HEK293 (cell line): ENCODE results near the gene TENT4A.
A peak's percentile ranks its signal among the peaks of the same experiment; 100 is the strongest.

Experiments
- MZF1 ChIP-seq: fragments of 450-650 bp; formaldehyde crosslinking; IDR thresholded peaks from 2 replicates; pipeline ENCODE4 v1.5.1; 2017; ENCODE audit warnings: missing biosample characterization, missing genetic modification characterization, borderline replicate concordance
- PRDM10 ChIP-seq: fragments of 450-650 bp; formaldehyde crosslinking; IDR thresholded peaks from 2 replicates; pipeline ENCODE4 v1.5.1; 2016; ENCODE audit warnings: missing biosample characterization, missing genetic modification characterization
- REST ChIP-seq: fragments of 450-650 bp; formaldehyde crosslinking; IDR thresholded peaks from 2 replicates; pipeline ENCODE4 v1.5.1; 2016; ENCODE audit warnings: missing biosample characterization, missing genetic modification characterization
- WT1 ChIP-seq: fragments of 450-650 bp; formaldehyde crosslinking; IDR thresholded peaks from 2 replicates; pipeline ENCODE4 v1.5.1; 2016; ENCODE audit warnings: missing biosample characterization, missing genetic modification characterization
- ZBTB11 ChIP-seq: fragments of 450-650 bp; formaldehyde crosslinking; conservative IDR thresholded peaks from 2 replicates; pipeline ENCODE4 v1.5.1; 2016; ENCODE audit warnings: low read depth, missing biosample characterization, missing genetic modification characterization
- ZBTB44 ChIP-seq: fragments of 450-650 bp; IDR thresholded peaks from 2 replicates; pipeline ENCODE4 v1.5.1; 2018; ENCODE audit warnings: missing biosample characterization, mild to moderate bottlenecking, missing genetic modification characterization
- ZFP41 ChIP-seq: fragments of 450-650 bp; formaldehyde crosslinking; IDR thresholded peaks from 2 replicates; pipeline ENCODE4 v1.5.1; 2016; ENCODE audit warnings: missing biosample characterization, missing genetic modification characterization, borderline replicate concordance
- ZFP69B ChIP-seq: fragments of 450-650 bp; formaldehyde crosslinking; IDR thresholded peaks from 2 replicates; pipeline ENCODE4 v1.5.1; 2016; ENCODE audit warnings: missing biosample characterization, missing genetic modification characterization
- ZNF10 ChIP-seq: fragments of 450-650 bp; formaldehyde crosslinking; IDR thresholded peaks from 2 replicates; pipeline ENCODE4 v1.5.1; 2017; ENCODE audit warnings: missing biosample characterization, missing genetic modification characterization
- ZNF112 ChIP-seq: fragments of 450-650 bp; formaldehyde crosslinking; IDR thresholded peaks from 2 replicates; pipeline ENCODE4 v1.5.0; 2017; ENCODE audit warnings: missing biosample characterization, missing genetic modification characterization
- ZNF114 ChIP-seq: fragments of 450-650 bp; formaldehyde crosslinking; IDR thresholded peaks from 2 replicates; pipeline ENCODE4 v1.5.0; 2017; ENCODE audit warnings: missing biosample characterization, missing genetic modification characterization
- ZNF138 ChIP-seq: fragments of 450-650 bp; formaldehyde crosslinking; IDR thresholded peaks from 2 replicates; pipeline ENCODE4 v1.5.1; 2016; ENCODE audit warnings: missing biosample characterization, missing genetic modification characterization, borderline replicate concordance
- ZNF146 ChIP-seq: fragments of 450-650 bp; formaldehyde crosslinking; IDR thresholded peaks from 2 replicates; pipeline ENCODE4 v1.5.1; 2016; ENCODE audit warnings: missing biosample characterization, missing genetic modification characterization
- ZNF18 ChIP-seq: fragments of 450-650 bp; formaldehyde crosslinking; IDR thresholded peaks from 2 replicates; pipeline ENCODE4 v1.5.1; 2016; ENCODE audit warnings: missing biosample characterization, missing genetic modification characterization
- ZNF202 ChIP-seq: fragments of 450-650 bp; formaldehyde crosslinking; IDR thresholded peaks from 2 replicates; pipeline ENCODE4 v1.5.1; 2016; ENCODE audit warnings: missing biosample characterization, missing genetic modification characterization, borderline replicate concordance
- ZNF324 ChIP-seq: fragments of 450-650 bp; formaldehyde crosslinking; IDR thresholded peaks from 2 replicates; pipeline ENCODE4 v1.5.1; 2016; ENCODE audit warnings: missing biosample characterization, missing genetic modification characterization
- ZNF335 ChIP-seq: fragments of 450-650 bp; formaldehyde crosslinking; conservative IDR thresholded peaks from 2 replicates; pipeline ENCODE4 v1.5.1; 2016; ENCODE audit warnings: missing biosample characterization, missing genetic modification characterization
- ZNF354C ChIP-seq: fragments of 450-650 bp; formaldehyde crosslinking; IDR thresholded peaks from 2 replicates; pipeline ENCODE4 v1.5.1; 2016; ENCODE audit warnings: missing biosample characterization, missing genetic modification characterization, low read depth, borderline replicate concordance
- ZNF449 ChIP-seq: fragments of 450-650 bp; formaldehyde crosslinking; IDR thresholded peaks from 2 replicates; pipeline ENCODE4 v1.5.1; 2017; ENCODE audit warnings: missing biosample characterization, mild to moderate bottlenecking, missing genetic modification characterization, moderate library complexity
- ZNF623 ChIP-seq: fragments of 450-650 bp; formaldehyde crosslinking; IDR thresholded peaks from 2 replicates; pipeline ENCODE4 v1.5.1; 2016; ENCODE audit warnings: missing biosample characterization, missing genetic modification characterization
- ZNF677 ChIP-seq: fragments of 450-650 bp; IDR thresholded peaks from 2 replicates; pipeline ENCODE4 v1.5.0; 2018; ENCODE audit warnings: missing biosample characterization, mild to moderate bottlenecking, missing genetic modification characterization, moderate library complexity
- ZSCAN4 ChIP-seq: fragments of 450-650 bp; formaldehyde crosslinking; IDR thresholded peaks from 2 replicates; pipeline ENCODE4 v1.5.1; 2017; ENCODE audit warnings: missing biosample characterization, missing genetic modification characterization
- ZXDB ChIP-seq: fragments of 450-650 bp; formaldehyde crosslinking; IDR thresholded peaks from 2 replicates; pipeline ENCODE4 v1.5.1; 2016; ENCODE audit warnings: missing biosample characterization, missing genetic modification characterization

The TENT4A gene

GRCh38 chr5:6720561-6720921 is 7.3 kb downstream of the TENT4A start (continued):
- TF ChIP-seq PRDM10 (no peak), ZNF138 (tag by site-specific recombination) (no peak), ZXDB (tag by site-specific recombination) (0 out of 2 replicates have a peak, but pooled peaks have one; percentile 20), ZNF202 (tag by site-specific recombination) (no peak), ZFP41 (tag by site-specific recombination) (no peak), ZNF677 (tag by site-specific recombination) (no peak), ZNF623 (tag by site-specific recombination) (peak; percentile 50), ZNF112 (tag by site-specific recombination) (no peak), ZNF324 (tag by site-specific recombination) (no peak), ZFP69B (tag by site-specific recombination) (no peak), ZNF146 (tag by site-specific recombination) (no peak), REST (0 out of 2 replicates have a peak, but pooled peaks have one; percentile 15), ZNF18 (no peak), ZBTB11 (peak; percentile 33; the same call in 1 of the 2 replicates), ZBTB44 (tag by site-specific recombination) (no peak), ZNF449 (tag by site-specific recombination) (no peak), ZNF114 (tag by site-specific recombination) (no peak), ZNF10 (no peak), ZNF335 (tag by site-specific recombination) (no peak), ZSCAN4 (tag by site-specific recombination) (no peak), WT1 (no peak), ZNF354C (tag by site-specific recombination) (no peak), MZF1 (no peak)
